Measurements from ENCODE around the gene BRCC3.

- TF ChIP-seq CTCF (optimal IDR thresholded peaks at IDR 0.05 in 1 of 3, IDR thresholded peaks at IDR 0.05 in 1 of 3, conservative IDR thresholded peaks at IDR 0.05 in 1 of 3; ENCODE audit: extremely low read depth in 1 of 3, insufficient read depth in 2 of 3, low read length in 3 of 3) (no peak), EZH2 (IDR thresholded peaks at IDR 0.05; ENCODE audit: low read length) (no peak)
Observed at GRCh38 chrX:155086961-155087735, 15.8 kb downstream of the BRCC3 start.
